A549 (cell line): ENCODE results near the gene TRAK1.

Experiments used
- CHD2 ChIP-seq: fragments of 150-350 bp; IDR thresholded peaks from 2 replicates; pipeline ENCODE4 v1.6.1; 2014; ENCODE audit warnings: low read length; ENCODE audit not compliant: partially characterized antibody
- EP300 ChIP-seq, 2 experiments: fragments of >200 bp; sonication (Bioruptor Twin); formaldehyde crosslinking; IDR thresholded peaks; 2 replicates in 1 of 2; 3 replicates in 1 of 2; pipeline ENCODE4 v1.6.1; 2016 to 2017
- NR3C1 ChIP-seq: fragments of >200 bp; sonication (Bioruptor Twin); formaldehyde crosslinking; IDR thresholded peaks from 3 replicates; pipeline ENCODE4 v1.6.1; 2017

DNA sequence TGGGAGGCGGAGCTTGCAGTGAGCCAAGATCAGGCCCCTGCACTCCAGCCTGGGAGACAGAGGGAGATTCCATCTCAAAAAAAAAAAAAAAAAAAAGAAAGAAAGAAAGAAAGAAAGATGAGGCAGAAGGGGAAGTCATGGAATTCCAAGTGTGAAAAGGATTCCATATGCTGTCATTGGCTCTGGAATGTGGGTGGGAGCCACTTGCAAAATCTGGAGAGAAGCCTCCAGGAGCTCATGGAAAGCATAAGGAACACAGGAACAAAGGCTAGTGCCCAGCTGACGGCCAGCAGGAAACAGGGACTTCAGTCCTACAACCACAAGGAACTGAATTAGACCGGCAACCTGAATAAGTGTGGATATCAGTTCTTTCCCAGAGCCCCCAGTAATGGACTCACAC is 12.5 kb upstream of the TRAK1 start:
- no peak for TF ChIP-seq EP300 (IDR thresholded peaks at IDR 0.05)
- TF ChIP-seq CHD2, result no peak
- no peak for TF ChIP-seq NR3C1
